Measurements from ENCODE around the gene DHRS7B.

Gene DHRS7B

DNA sequence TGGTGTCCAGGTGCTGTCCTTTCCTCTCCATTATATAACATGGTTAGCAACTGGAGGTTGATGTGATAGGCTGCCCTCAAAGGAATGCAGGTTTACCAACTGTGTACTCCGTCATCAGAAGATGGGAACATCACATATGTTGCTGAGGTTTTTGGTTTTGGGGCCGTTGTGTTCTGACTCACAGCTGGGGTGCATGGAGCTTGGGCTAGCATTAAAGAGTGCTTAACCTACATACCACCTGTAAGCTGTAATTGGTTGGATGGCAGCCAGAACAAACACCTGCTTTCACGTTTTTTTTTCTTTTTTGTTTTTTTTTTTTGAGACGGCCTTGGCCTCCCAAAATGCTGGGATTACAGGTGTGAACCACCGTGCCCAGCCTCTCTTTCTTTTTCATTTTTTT lies 66.3 kb downstream of the DHRS7B start:
- TF ChIP-seq, protein P1, sequence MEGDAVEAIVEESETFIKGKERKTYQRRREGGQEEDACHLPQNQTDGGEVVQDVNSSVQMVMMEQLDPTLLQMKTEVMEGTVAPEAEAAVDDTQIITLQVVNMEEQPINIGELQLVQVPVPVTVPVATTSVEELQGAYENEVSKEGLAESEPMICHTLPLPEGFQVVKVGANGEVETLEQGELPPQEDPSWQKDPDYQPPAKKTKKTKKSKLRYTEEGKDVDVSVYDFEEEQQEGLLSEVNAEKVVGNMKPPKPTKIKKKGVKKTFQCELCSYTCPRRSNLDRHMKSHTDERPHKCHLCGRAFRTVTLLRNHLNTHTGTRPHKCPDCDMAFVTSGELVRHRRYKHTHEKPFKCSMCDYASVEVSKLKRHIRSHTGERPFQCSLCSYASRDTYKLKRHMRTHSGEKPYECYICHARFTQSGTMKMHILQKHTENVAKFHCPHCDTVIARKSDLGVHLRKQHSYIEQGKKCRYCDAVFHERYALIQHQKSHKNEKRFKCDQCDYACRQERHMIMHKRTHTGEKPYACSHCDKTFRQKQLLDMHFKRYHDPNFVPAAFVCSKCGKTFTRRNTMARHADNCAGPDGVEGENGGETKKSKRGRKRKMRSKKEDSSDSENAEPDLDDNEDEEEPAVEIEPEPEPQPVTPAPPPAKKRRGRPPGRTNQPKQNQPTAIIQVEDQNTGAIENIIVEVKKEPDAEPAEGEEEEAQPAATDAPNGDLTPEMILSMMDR (IDR thresholded peaks at IDR 0.05; ENCODE audit: low read depth, low read length) = no peak
- H3K4me3 ChIP-seq (ENCODE audit: low read depth, low read length) = no peak overlapping the region

DNA sequence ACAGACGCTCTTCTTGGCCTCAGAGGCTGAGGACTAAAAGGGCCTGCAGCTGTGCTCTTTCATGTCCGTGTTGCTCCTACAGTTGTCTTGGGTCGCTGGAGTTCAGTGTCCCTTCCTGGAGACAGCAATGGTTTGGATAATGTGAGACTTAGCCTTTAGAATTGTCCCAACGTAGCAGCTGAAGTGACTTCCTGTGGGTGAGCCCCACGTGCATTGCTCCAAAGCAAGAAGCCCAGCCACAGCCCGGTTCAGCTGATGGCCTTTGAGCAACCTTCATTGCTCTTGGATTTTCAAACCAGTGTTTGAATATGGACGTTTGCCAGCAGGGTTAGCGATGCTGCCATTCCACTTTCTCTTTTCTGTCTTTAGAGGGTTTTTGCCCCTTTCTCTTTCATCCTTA lies 67.5 kb downstream of the DHRS7B start:
- no peak overlapping the region for H3K4me3 ChIP-seq (ENCODE audit: low read depth, low read length)
- TF ChIP-seq, protein P1 (IDR thresholded peaks at IDR 0.05; ENCODE audit: low read depth, low read length) = no peak

DNA sequence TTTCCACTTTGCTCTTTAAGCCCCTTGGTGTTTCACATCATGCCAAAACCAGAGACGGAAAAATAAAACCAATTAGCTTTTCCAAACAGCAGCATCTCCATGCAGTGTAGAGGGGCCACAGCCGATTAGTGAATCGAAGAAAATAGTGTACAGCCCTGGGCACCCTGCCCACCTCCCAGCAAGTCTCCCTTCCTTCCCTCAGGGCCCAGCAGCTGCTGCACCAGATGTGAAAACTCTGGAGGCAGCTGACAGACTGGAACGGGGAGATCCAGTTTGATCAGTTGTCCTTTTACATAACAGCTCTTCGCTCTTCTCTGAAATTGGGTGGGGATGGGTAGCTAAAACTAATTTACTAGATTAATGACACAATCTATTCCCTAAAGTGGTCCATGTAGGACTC lies 67.9 kb downstream of the DHRS7B start:
- no peak overlapping the region for H3K4me3 ChIP-seq (ENCODE audit: low read depth, low read length)
- TF ChIP-seq, protein P1 (IDR thresholded peaks at IDR 0.05; ENCODE audit: low read depth, low read length) = no peak

DNA sequence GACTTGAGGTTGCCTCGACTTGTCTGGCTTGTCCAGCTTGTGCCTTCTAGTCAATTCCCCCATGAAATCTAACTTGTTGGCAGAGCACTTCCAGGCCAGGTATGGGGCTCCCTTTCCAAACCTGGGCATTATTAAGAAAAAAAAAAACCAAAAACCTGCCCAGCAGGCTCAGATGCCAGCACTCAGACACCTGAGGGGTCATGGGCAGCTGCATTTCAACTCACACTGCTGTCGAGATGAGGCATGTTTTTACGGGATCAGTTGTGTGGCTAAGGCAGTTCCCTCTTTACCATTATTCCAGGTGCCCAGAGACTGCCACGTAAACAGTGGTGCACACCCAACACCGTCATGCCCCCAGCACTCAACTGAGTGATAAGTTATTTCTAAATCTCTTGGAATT lies 69.4 kb downstream of the DHRS7B start:
- TF ChIP-seq, protein P1 (IDR thresholded peaks at IDR 0.05; ENCODE audit: low read depth, low read length) = no peak
- no peak overlapping the region for H3K4me3 ChIP-seq (ENCODE audit: low read depth, low read length)

DNA sequence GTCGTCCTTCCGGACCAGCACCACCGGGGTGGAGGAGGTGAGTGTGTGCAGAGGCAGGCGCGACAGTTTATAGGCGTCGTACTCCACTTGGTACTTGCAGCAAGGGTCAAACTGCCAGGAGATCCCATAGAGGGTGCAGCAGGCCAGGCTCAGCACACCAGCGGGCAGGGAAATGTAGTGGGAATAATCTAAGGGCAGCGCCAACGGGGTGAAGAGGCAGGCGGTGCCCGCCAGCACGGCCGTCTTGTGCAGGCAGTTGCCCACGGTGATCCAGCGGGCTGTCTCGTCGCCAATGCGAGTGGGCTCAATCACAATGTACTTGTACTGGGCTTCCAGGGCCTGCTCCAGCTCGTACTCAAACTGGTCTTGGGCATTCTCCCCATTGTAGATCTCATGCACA lies 71.6 kb downstream of the DHRS7B start:
- H3K4me3 ChIP-seq (ENCODE audit: low read depth, low read length) = no peak overlapping the region
- TF ChIP-seq, protein P1 (IDR thresholded peaks at IDR 0.05; ENCODE audit: low read depth, low read length) = no peak

DNA sequence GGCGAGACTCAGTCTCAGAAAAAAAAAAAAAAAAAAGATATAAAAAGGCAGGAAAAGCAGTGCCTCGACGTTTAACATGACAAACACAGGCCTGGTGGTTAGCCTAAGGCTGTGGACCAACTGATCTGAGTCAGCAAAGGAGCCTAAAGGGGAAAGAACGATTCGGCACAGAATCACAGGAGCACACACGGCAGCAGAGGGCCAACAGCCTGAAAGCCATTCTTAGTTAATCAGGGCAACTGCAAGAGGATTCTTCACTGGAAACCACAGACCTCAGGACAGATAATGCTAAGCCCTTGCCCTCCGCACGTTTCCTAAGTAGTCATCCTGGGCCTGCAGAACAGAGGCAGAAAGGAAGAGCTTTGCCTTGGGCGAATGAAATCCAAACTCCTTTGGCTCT lies 72.5 kb downstream of the DHRS7B start:
- TF ChIP-seq, protein P1 (IDR thresholded peaks at IDR 0.05; ENCODE audit: low read depth, low read length) = no peak
- H3K4me3 ChIP-seq (ENCODE audit: low read depth, low read length) = no peak overlapping the region

DNA sequence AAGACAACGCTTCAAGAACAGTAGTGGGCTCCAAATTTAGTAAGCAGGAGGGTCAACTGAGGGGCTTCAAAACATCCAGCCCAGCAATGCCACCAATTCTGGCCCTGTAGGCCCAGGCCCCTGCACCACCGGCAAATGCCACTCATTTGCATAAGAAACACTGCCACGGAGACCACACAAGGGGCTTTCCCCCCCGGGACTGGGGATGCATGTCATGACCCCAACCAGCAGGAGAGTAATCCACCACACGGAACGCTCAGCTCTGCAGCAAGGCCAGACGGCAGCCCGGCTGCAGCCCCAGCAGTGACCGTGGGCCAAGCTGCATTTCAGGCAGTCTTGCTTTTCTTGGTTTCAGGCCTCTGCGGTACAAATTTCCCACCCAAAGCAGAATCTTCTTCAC lies 73.1 kb downstream of the DHRS7B start:
- TF ChIP-seq, protein P1 (IDR thresholded peaks at IDR 0.05; ENCODE audit: low read depth, low read length) = no peak
- no peak overlapping the region for H3K4me3 ChIP-seq (ENCODE audit: low read depth, low read length)
